ENCODE data around the gene CRTAC1. TPM values are rescaled to one million over a fixed set of nuclear protein-coding genes. Genes with fewer than 3 reads are reported as not detected.

The CRTAC1 gene
- total RNA-seq, 1 donor from 2014 or later: 0.06 TPM

GRCh38 chr10:98063740-98064027, 33.3 kb upstream of the CRTAC1 start:
- DNase-seq (ENCODE audit: low read depth): no peak
- no peak overlapping the region for H3K4me3 ChIP-seq (ENCODE audit: low read depth, low read length)
- no peak for TF ChIP-seq CTCF (conservative IDR thresholded peaks at IDR 0.05; ENCODE audit: low read depth, low read length)

GRCh38 chr10:98062424-98062823, 32.0 kb upstream of the CRTAC1 start:
- H3K4me3 ChIP-seq (ENCODE audit: low read depth, low read length): no peak overlapping the region
- no peak for DNase-seq (ENCODE audit: low read depth)
- TF ChIP-seq CTCF (conservative IDR thresholded peaks at IDR 0.05; ENCODE audit: low read depth, low read length): no peak

GRCh38 chr10:98060079-98060478, 29.7 kb upstream of the CRTAC1 start:
- no peak overlapping the region for H3K4me3 ChIP-seq (ENCODE audit: low read depth, low read length)
- DNase-seq (ENCODE audit: low read depth): no peak
- no peak for TF ChIP-seq CTCF (conservative IDR thresholded peaks at IDR 0.05; ENCODE audit: low read depth, low read length)

- H3K4me3 ChIP-seq (ENCODE audit: low read depth, low read length): no peak overlapping the region
- DNase-seq (ENCODE audit: low read depth): no peak
These were observed 27.9 kb upstream of the CRTAC1 start for GRCh38 chr10:98058295-98058694.

GRCh38 chr10:98055841-98056516, 25.6 kb upstream of the CRTAC1 start:
- no peak overlapping the region for H3K4me3 ChIP-seq (ENCODE audit: low read depth, low read length)
- TF ChIP-seq CTCF (conservative IDR thresholded peaks at IDR 0.05; ENCODE audit: low read depth, low read length): no peak
- DNase-seq (ENCODE audit: low read depth): peak; percentile 10

More at GRCh38 chr10:98058295-98058694, 27.9 kb upstream of the CRTAC1 start:
- no peak for TF ChIP-seq CTCF (conservative IDR thresholded peaks at IDR 0.05; ENCODE audit: low read depth, low read length)

GRCh38 chr10:98047009-98047741, 16.8 kb upstream of the CRTAC1 start:
- TF ChIP-seq CTCF (conservative IDR thresholded peaks at IDR 0.05; ENCODE audit: low read depth, low read length): no peak
- DNase-seq (ENCODE audit: low read depth): no peak
- H3K4me3 ChIP-seq (ENCODE audit: low read depth, low read length): no peak overlapping the region
